Measurements from ENCODE around the gene ACTRT3. TPM values are rescaled to one million over a fixed set of nuclear protein-coding genes. Genes with fewer than 3 reads are reported as not detected.
"Not testable (repeated sequence)": the region's sequence is repeated elsewhere in the genome, so short reads cannot be mapped to it uniquely, and the experiment has no call there.

Gene ACTRT3
- total and polyA plus RNA-seq, 8 donors = 0.45 to 2.2 (median 1.3) TPM; not detected in 2

DNA sequence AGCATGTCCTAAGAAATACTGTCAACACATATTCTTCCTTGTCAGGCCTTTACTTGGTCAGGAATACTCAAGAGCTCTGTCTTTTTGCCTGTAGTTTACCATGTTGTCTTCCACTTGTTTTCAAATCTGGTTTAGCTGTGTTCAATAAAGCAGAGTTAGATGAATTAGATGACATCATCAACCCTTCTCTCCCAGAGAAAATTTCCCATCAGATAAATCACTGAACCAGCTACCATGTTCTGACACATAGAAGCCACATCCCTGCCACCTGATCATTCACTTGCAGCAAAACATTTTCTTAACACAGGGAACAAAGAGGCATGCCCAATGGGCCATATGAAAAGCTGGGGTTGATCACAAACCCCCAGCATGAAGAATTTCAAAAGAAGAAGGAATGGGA lies 46.6 kb downstream of the ACTRT3 start:
- TF ChIP-seq, protein P1, sequence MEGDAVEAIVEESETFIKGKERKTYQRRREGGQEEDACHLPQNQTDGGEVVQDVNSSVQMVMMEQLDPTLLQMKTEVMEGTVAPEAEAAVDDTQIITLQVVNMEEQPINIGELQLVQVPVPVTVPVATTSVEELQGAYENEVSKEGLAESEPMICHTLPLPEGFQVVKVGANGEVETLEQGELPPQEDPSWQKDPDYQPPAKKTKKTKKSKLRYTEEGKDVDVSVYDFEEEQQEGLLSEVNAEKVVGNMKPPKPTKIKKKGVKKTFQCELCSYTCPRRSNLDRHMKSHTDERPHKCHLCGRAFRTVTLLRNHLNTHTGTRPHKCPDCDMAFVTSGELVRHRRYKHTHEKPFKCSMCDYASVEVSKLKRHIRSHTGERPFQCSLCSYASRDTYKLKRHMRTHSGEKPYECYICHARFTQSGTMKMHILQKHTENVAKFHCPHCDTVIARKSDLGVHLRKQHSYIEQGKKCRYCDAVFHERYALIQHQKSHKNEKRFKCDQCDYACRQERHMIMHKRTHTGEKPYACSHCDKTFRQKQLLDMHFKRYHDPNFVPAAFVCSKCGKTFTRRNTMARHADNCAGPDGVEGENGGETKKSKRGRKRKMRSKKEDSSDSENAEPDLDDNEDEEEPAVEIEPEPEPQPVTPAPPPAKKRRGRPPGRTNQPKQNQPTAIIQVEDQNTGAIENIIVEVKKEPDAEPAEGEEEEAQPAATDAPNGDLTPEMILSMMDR (IDR thresholded peaks at IDR 0.05) = no peak
- no peak for TF ChIP-seq EP300 (IDR thresholded peaks at IDR 0.05)
- no peak for TF ChIP-seq POLR2AphosphoS5 (IDR thresholded peaks at IDR 0.05)
- no peak for TF ChIP-seq POLR2A (IDR thresholded peaks at IDR 0.05)
- no peak overlapping the region for H3K4me3 ChIP-seq
- H3K9me3 ChIP-seq = no peaks in the 10 kb centered on the region
- no peaks in the 10 kb centered on the region for H3K36me3 ChIP-seq
- H3K27me3 ChIP-seq = no peaks in the 10 kb centered on the region
- H3K27ac ChIP-seq = no peak overlapping the region
- H3K4me1 ChIP-seq = no peaks in the 10 kb centered on the region
- intact Hi-C loops (cut with DNase I; ENCODE audit: low total_unique reads) = no loop called here
- DNase-seq = no peak

DNA sequence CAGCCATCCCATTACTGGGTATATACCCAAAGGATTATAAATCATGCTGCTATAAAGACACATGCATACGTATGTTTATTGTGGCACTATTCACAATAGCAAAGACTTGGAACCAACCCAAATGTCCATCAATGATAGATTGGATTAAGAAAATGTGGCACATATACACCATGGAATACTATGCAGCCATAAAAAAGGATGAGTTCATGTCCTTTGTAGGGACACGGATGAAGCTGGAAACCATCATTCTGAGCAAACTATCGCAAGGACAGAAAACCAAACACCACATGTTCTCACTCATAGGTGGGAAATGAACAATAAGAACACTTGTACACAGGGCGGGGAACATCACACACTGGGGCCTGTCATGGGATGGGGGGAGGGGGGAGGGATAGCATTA lies 50.9 kb downstream of the ACTRT3 start:
- H3K27ac ChIP-seq; H3K36me3 ChIP-seq; DNase-seq; H3K27me3 ChIP-seq; H3K9me3 ChIP-seq; H3K4me3 ChIP-seq; intact Hi-C loops (cut with DNase I; ENCODE audit: low total_unique reads); H3K4me1 ChIP-seq: not testable (repeated sequence)
- WGBS, 5 donors = 93 to 100% (median 97%) methylated on average over 2 to 4 of the region's 4 CpGs

Small RNA genes lying within 50 kb of the gene (small RNA-seq; reads per million reads assigned to genes)
- gene RNU6-637P = 0 reads per million in 4 donors

Other genes starting within 250 kb of the ACTRT3 start
- gene MECOM, start 105.8 kb downstream of the ACTRT3 start, total RNA-seq = 100 to 1,000 TPM in 4 of 5 donors, 10 to 100 TPM in 1; 35.3 to 379 (median 246) TPM
- 10 to 100 TPM; 28.6 to 45.9 (median 39.1) TPM for gene MECOM, start 105.8 kb downstream of the ACTRT3 start, polyA plus RNA-seq
- 100 to 1,000 TPM; 107 to 717 (median 249) TPM for gene TERC, start 4.5 kb downstream of the ACTRT3 start, total RNA-seq
- not detected for gene TERC, start 4.5 kb downstream of the ACTRT3 start, polyA plus RNA-seq
- gene MYNN, start 3.8 kb upstream of the ACTRT3 start, total RNA-seq = 100 to 1,000 TPM in 1 of 5 donors, 10 to 100 TPM in 4; 11.3 to 136 (median 24.5) TPM
- gene MYNN, start 3.8 kb upstream of the ACTRT3 start, polyA plus RNA-seq = 10 to 100 TPM in 1 of 3 donors, 1 to 10 TPM in 2; 6.8 to 14.8 (median 7.2) TPM
- 1 to 10 TPM in 1 of 5 donors, not detected in 4; 4.6 TPM for gene LRRIQ4, start 43.3 kb upstream of the ACTRT3 start, total RNA-seq
- gene LRRIQ4, start 43.3 kb upstream of the ACTRT3 start, polyA plus RNA-seq = not detected
- 1 to 10 TPM in 1 of 5 donors, under 1 TPM in 1, not detected in 3; 0.43 to 4.2 TPM for gene LRRC34, start 43.3 kb upstream of the ACTRT3 start, total RNA-seq
- gene LRRC34, start 43.3 kb upstream of the ACTRT3 start, polyA plus RNA-seq = 1 to 10 TPM in 2 of 3 donors, under 1 TPM in 1; 0.88 to 2.1 (median 1.7) TPM
- 10 to 100 TPM in 3 of 5 donors, 1 to 10 TPM in 2; 1.8 to 35.3 (median 15.2) TPM for gene LRRC31, start 100.4 kb upstream of the ACTRT3 start, total RNA-seq
- 10 to 100 TPM in 1 of 3 donors, 1 to 10 TPM in 2; 2.6 to 14.2 (median 4.0) TPM for gene LRRC31, start 100.4 kb upstream of the ACTRT3 start, polyA plus RNA-seq
- not detected for gene SAMD7, start 142.0 kb upstream of the ACTRT3 start, total RNA-seq
- not detected for gene SAMD7, start 142.0 kb upstream of the ACTRT3 start, polyA plus RNA-seq
- gene SEC62, start 197.2 kb upstream of the ACTRT3 start, total RNA-seq = 10 to 100 TPM; 12.1 to 79.9 (median 45.5) TPM
- 100 to 1,000 TPM in 1 of 3 donors, 10 to 100 TPM in 2; 38.1 to 239 (median 80.2) TPM for gene SEC62, start 197.2 kb upstream of the ACTRT3 start, polyA plus RNA-seq

Data from stomach (tissue), 9 donors.